IMR-90 (cell line): ENCODE measurements around the gene STPG1. TPM values are rescaled to one million over a fixed set of nuclear protein-coding genes. Genes with fewer than 3 reads are reported as not detected.

Experiments used
- ATAC-seq: fragments of 200-7000 bp; cut with Tn5 transposase; 2 replicates; pipeline ENCODE4 v1.9.1; 2020; ENCODE audit warnings: low read depth, mild to moderate bottlenecking, moderate library complexity
- BruUV-seq: library from RNA; stranded (reverse); fragments of 400-500 nt; replicated peaks from 2 replicates; lab custom pipeline; 2021; lab: Mats Ljungman, UMichigan
- CTCF ChIA-PET: fragments of 300-600 bp; formaldehyde crosslinking; extraction: SDS; loops from one replicate; lab custom pipeline; 2021; ENCODE audit warnings: antibody characterized with exemption; lab: Yijun Ruan, JAX
- POLR2A ChIA-PET: fragments of 300-600 bp; sonication (Branson Sonifier 250); formaldehyde crosslinking; loops from one replicate; lab custom pipeline; 2022; ENCODE audit warnings: antibody characterized with exemption; ENCODE audit not compliant: unreplicated experiment; lab: Charles Lee
- DNase-seq: peaks from one replicate; pipeline ENCODE4 v3.0.0; 2013
- H2AFZ ChIP-seq: replicated peaks from 2 replicates; pipeline ENCODE3; 2013; ENCODE audit warnings: low read length, mild to moderate bottlenecking; ENCODE audit not compliant: poor library complexity
- H2AK5ac ChIP-seq: 2 replicates; pipeline ENCODE4 v1.6.1; 2013; ENCODE audit warnings: low read depth, low read length, inconsistent platforms
- H2AK9ac ChIP-seq: replicated peaks from 2 replicates; pipeline ENCODE3; 2013; ENCODE audit warnings: mild to moderate bottlenecking, low read depth, low read length, moderate library complexity; ENCODE audit not compliant: poor library complexity
- H2BK120ac ChIP-seq: 2 replicates; pipeline ENCODE4 v1.6.1; 2013; ENCODE audit warnings: low read depth, low read length, inconsistent platforms
- H2BK15ac ChIP-seq: 3 replicates; pipeline ENCODE4 v1.6.1; 2013; ENCODE audit warnings: low read depth, low read length, inconsistent platforms
- H2BK20ac ChIP-seq: 2 replicates; pipeline ENCODE4 v1.6.1; 2013; ENCODE audit warnings: low read depth, mild to moderate bottlenecking, inconsistent platforms, low read length, moderate library complexity
- H2BK5ac ChIP-seq: 2 replicates; pipeline ENCODE4 v1.6.1; 2013; ENCODE audit warnings: mild to moderate bottlenecking, low read depth, low read length, inconsistent platforms; ENCODE audit not compliant: poor library complexity, severe bottlenecking
- H3K14ac ChIP-seq: replicated peaks from 2 replicates; pipeline ENCODE4 v1.6.1; 2013; ENCODE audit warnings: low read depth, low read length, inconsistent platforms
- H3K18ac ChIP-seq: 2 replicates; pipeline ENCODE4 v1.6.1; 2013; ENCODE audit warnings: low read depth, low read length, control low read depth
- H3K23ac ChIP-seq: 2 replicates; pipeline ENCODE4 v1.6.1; 2013; ENCODE audit warnings: low read depth, low read length, inconsistent platforms
- H3K27ac ChIP-seq: 2 replicates; pipeline ENCODE4 v1.5.1; 2013; ENCODE audit warnings: mild to moderate bottlenecking, control low read depth, low read length; ENCODE audit not compliant: insufficient read depth
- H3K27me3 ChIP-seq: 2 replicates; pipeline ENCODE4 v1.6.1; 2013; ENCODE audit warnings: low read length; ENCODE audit not compliant: control insufficient read depth, insufficient read depth
- H3K36me3 ChIP-seq: 2 replicates; pipeline ENCODE4 v1.6.1; 2013; ENCODE audit warnings: low read length, mixed read lengths; ENCODE audit not compliant: control insufficient read depth, insufficient read depth
- H3K4ac ChIP-seq: 2 replicates; pipeline ENCODE4 v1.6.1; 2013; ENCODE audit warnings: low read depth, low read length, inconsistent platforms
- H3K4me1 ChIP-seq: 2 replicates; pipeline ENCODE4 v1.6.1; 2013; ENCODE audit warnings: low read length, mixed read lengths; ENCODE audit not compliant: control insufficient read depth, insufficient read depth
- H3K4me2 ChIP-seq: 2 replicates; pipeline ENCODE4 v1.6.1; 2013; ENCODE audit warnings: low read depth, mild to moderate bottlenecking, control low read depth, low read length, moderate library complexity
- H3K4me3 ChIP-seq: 2 replicates; pipeline ENCODE4 v1.5.1; 2013; ENCODE audit warnings: low read depth, mild to moderate bottlenecking, control low read depth, low read length, moderate library complexity; ENCODE audit not compliant: insufficient read depth
- H3K56ac ChIP-seq: 2 replicates; pipeline ENCODE4 v1.6.1; 2013; ENCODE audit warnings: low read length, inconsistent platforms; ENCODE audit not compliant: insufficient read depth; ENCODE audit errors: extremely low read depth
- H3K79me1 ChIP-seq, 2 experiments: 2 replicates each; pipeline ENCODE4 v1.6.1; 2013; ENCODE audit warnings: low read length in 2 of 2, inconsistent platforms in 1 of 2, low read depth in 1 of 2
- H3K9ac ChIP-seq: 2 replicates; pipeline ENCODE4 v1.6.1; 2013; ENCODE audit warnings: low read depth, low read length, control low read depth
- H3K9me1 ChIP-seq: 2 replicates; pipeline ENCODE4 v1.6.1; 2013; ENCODE audit warnings: low read length, inconsistent platforms; ENCODE audit not compliant: insufficient read depth
- H3K9me3 ChIP-seq: 2 replicates; pipeline ENCODE4 v1.6.1; 2013; ENCODE audit warnings: low read length; ENCODE audit not compliant: control insufficient read depth, insufficient read depth
- H4K20me1 ChIP-seq: 2 replicates; pipeline ENCODE4 v1.6.1; 2013; ENCODE audit warnings: low read length, inconsistent platforms; ENCODE audit not compliant: insufficient read depth
- H4K5ac ChIP-seq: 2 replicates; pipeline ENCODE4 v1.6.1; 2013; ENCODE audit warnings: mild to moderate bottlenecking, low read depth, low read length, control low read depth
- H4K8ac ChIP-seq, 2 experiments: 2 replicates each; pipeline ENCODE4 v1.6.1; 2013; ENCODE audit warnings: low read depth in 2 of 2, low read length in 2 of 2, control low read depth in 1 of 2, inconsistent platforms in 1 of 2
- H4K91ac ChIP-seq: 2 replicates; pipeline ENCODE4 v1.6.1; 2013; ENCODE audit warnings: low read depth, low read length, inconsistent platforms; ENCODE audit not compliant: insufficient read depth
- BHLHE40 ChIP-seq: fragments of 150-350 bp; IDR thresholded peaks from 2 replicates; pipeline ENCODE4 v1.6.1; 2016; ENCODE audit warnings: mild to moderate bottlenecking, low read depth, low read length
- CEBPB ChIP-seq: IDR thresholded peaks from 2 replicates; pipeline ENCODE4 v1.6.1; 2012; ENCODE audit warnings: low read depth, low read length, improper control_type of control experiment
- CHD1 ChIP-seq: IDR thresholded peaks from 2 replicates; pipeline ENCODE4 v1.6.1; 2012; ENCODE audit warnings: low read depth, low read length, improper control_type of control experiment
- FOS ChIP-seq: fragments of 150-350 bp; IDR thresholded peaks from 2 replicates; pipeline ENCODE4 v1.6.1; 2016; ENCODE audit warnings: low read depth, low read length
- MAFK ChIP-seq: IDR thresholded peaks from 2 replicates; pipeline ENCODE4 v1.6.1; 2012; ENCODE audit warnings: low read depth, low read length, improper control_type of control experiment
- MAZ ChIP-seq: IDR thresholded peaks from 2 replicates; pipeline ENCODE4 v1.6.1; 2012; ENCODE audit warnings: low read depth, mild to moderate bottlenecking, low read length, improper control_type of control experiment, moderate library complexity, borderline replicate concordance
- MXI1 ChIP-seq: IDR thresholded peaks from 2 replicates; pipeline ENCODE4 v1.6.1; 2012; ENCODE audit warnings: low read depth, mild to moderate bottlenecking, low read length, moderate library complexity, borderline replicate concordance
- NFE2L2 ChIP-seq: fragments of 150-350 bp; IDR thresholded peaks from 2 replicates; pipeline ENCODE4 v1.6.1; 2016; ENCODE audit warnings: low read depth, mild to moderate bottlenecking, low read length
- POLR2A ChIP-seq: IDR thresholded peaks from 2 replicates; pipeline ENCODE4 v1.6.1; 2012; ENCODE audit warnings: mild to moderate bottlenecking, low read depth, low read length
- RAD21 ChIP-seq: IDR thresholded peaks from 2 replicates; pipeline ENCODE4 v1.6.1; 2012; ENCODE audit warnings: low read length, improper control_type of control experiment
- RCOR1 ChIP-seq: IDR thresholded peaks from 2 replicates; pipeline ENCODE4 v1.6.1; 2012; ENCODE audit warnings: mild to moderate bottlenecking, low read length, improper control_type of control experiment; ENCODE audit not compliant: insufficient replicate concordance
- RFX5 ChIP-seq: IDR thresholded peaks from 2 replicates; pipeline ENCODE4 v1.8.0; 2012; ENCODE audit warnings: low read depth, mild to moderate bottlenecking, low read length, moderate library complexity
- SMC3 ChIP-seq: fragments of 150-350 bp; IDR thresholded peaks from 2 replicates; pipeline ENCODE4 v1.6.1; 2016; ENCODE audit warnings: low read depth, mild to moderate bottlenecking, antibody characterized with exemption, low read length, moderate library complexity
- WGBS, 2 experiments: methylation state at CpG; one replicate each; pipeline versions ENCODE4 v1.1.5 to v1.1.7; 2013; ENCODE audit warnings: missing lambda C conversion rate in 2 of 2; ENCODE audit not compliant: insufficient read length in 1 of 2; ENCODE audit errors: extremely low coverage in 2 of 2; 5-methylcytosine and 5-hydroxymethylcytosine counted together
- dilution Hi-C: fragments of 300-500 bp; cut with HindIII; formaldehyde crosslinking; loops from one replicate; pipeline ENCODE4 v1.14.3; 2018; ENCODE audit warnings: low sequenced_read_pairs; ENCODE audit not compliant: unreplicated experiment
- in situ Hi-C: fragments of 300-500 bp; cut with MboI; formaldehyde crosslinking; loops from 3 replicates; pipeline ENCODE4 v1.14.3; 2019; ENCODE audit warnings: low sequenced_read_pairs, inconsistent platforms, mixed read lengths
- intact Hi-C: fragments of 100-400 bp; cut with micrococcal nuclease; formaldehyde crosslinking; loops from 2 replicates; pipeline ENCODE4 v1.10.0; 2022
- polyA plus RNA-seq, 3 experiments: library from polyadenylated mRNA; depleted of rRNA; stranded (reverse); fragments of >200 nt; gene quantifications; 2 replicates each; pipeline ENCODE4 v1.2.3, GENCODE V29; 2012; ENCODE audit warnings: low replicate concordance in 1 of 3
- total RNA-seq: library from RNA; depleted of rRNA; stranded (reverse); fragments of >200 nt; gene quantifications from 2 replicates; pipeline ENCODE4 v1.2.3, GENCODE V29; 2012
- TF ChIP-seq, protein P1 (sequence below): fragments of 150-350 bp; IDR thresholded peaks from 2 replicates; pipeline ENCODE4 v1.6.1; 2016; ENCODE audit warnings: low read depth, mild to moderate bottlenecking, low read length, moderate library complexity, borderline replicate concordance
- TF ChIP-seq, protein P2 (sequence below): conservative IDR thresholded peaks from 2 replicates; pipeline ENCODE4 v1.5.1; 2012; ENCODE audit warnings: mild to moderate bottlenecking, low read depth, low read length, improper control_type of control experiment
- TF ChIP-seq, protein P3 (sequence below): fragments of 150-350 bp; IDR thresholded peaks from 2 replicates; pipeline ENCODE4 v1.6.1; 2017; ENCODE audit warnings: mild to moderate bottlenecking, antibody characterized with exemption, low read length, low read depth

Gene STPG1
- total and polyA plus RNA-seq, 2 of the 4 experiments (the other 2 are of a cell fraction): 3.0 to 6.5 TPM

DNA sequence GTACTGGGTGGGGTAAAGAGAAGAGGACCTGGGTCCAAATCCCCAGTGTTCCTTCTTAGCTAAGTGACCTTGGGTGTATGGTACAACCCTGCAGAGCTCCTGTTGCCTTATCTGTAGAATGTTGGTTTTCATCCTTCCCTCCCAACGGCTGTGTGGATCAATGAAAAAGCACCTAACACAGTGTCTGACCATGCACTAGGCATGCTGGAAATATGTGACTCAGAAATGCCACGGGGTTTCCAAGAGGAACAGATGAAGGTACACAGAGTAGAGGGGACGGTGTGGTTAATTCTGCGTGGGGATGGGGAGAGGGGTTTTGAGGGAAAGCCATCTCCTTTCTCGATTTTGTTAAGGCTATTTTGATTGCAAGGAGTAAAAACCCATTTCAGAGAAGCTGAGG, 10.6 kb upstream of the STPG1 start:
- dilution Hi-C loops: no loop called here

More for the DNA sequence above, 10.6 kb upstream of the STPG1 start:
- no peak overlapping the region for H3K9ac ChIP-seq
- DNase-seq (no peak), ATAC-seq (no peak)
- H4K20me1 ChIP-seq: 0 out of 2 replicates have a peak, but pooled peaks cover 2% of the 10 kb centered on the region
- H2AFZ ChIP-seq: no peak overlapping the region
- H4K8ac ChIP-seq: no peak overlapping the region
- H3K4ac ChIP-seq: no peak overlapping the region
- no peaks in the 10 kb centered on the region for H3K27me3 ChIP-seq
- H3K4me1 ChIP-seq: peaks cover 3% of the 10 kb centered on the region
- H3K14ac ChIP-seq: no peak overlapping the region
- H2AK5ac ChIP-seq: no peak overlapping the region
- H2BK15ac ChIP-seq: no peak overlapping the region
- no peak overlapping the region for H2BK20ac ChIP-seq
- no peak overlapping the region for H2BK5ac ChIP-seq
- H3K79me1 ChIP-seq: peaks cover 45 to 60% of the 10 kb centered on the region in 2 experiments; a peak in 3 of 4 replicates
- in situ Hi-C loops (no loop called here), intact Hi-C loops (no loop called here)
- no peak overlapping the region for H4K91ac ChIP-seq
- no peak overlapping the region for H4K5ac ChIP-seq
- no peak overlapping the region for H3K56ac ChIP-seq
- H3K27ac ChIP-seq: no peak overlapping the region
- H3K18ac ChIP-seq: no peak overlapping the region
- no TSS peak for BruUV-seq
- no peak overlapping the region for H2BK120ac ChIP-seq
- H3K36me3 ChIP-seq: peaks cover 18% of the 10 kb centered on the region; the same call in 1 of the 2 replicates
- H2AK9ac ChIP-seq: no peak overlapping the region
- POLR2A ChIA-PET: no interaction called here
- TF ChIP-seq MAFK: no peak
- TF ChIP-seq, protein P1, sequence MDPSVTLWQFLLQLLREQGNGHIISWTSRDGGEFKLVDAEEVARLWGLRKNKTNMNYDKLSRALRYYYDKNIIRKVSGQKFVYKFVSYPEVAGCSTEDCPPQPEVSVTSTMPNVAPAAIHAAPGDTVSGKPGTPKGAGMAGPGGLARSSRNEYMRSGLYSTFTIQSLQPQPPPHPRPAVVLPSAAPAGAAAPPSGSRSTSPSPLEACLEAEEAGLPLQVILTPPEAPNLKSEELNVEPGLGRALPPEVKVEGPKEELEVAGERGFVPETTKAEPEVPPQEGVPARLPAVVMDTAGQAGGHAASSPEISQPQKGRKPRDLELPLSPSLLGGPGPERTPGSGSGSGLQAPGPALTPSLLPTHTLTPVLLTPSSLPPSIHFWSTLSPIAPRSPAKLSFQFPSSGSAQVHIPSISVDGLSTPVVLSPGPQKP: no peak
- no peak for TF ChIP-seq BHLHE40
- no peak for TF ChIP-seq SMC3
- no peak for TF ChIP-seq FOS
- no peak for TF ChIP-seq CHD1
- no peak for TF ChIP-seq MAZ
- TF ChIP-seq, protein P2, sequence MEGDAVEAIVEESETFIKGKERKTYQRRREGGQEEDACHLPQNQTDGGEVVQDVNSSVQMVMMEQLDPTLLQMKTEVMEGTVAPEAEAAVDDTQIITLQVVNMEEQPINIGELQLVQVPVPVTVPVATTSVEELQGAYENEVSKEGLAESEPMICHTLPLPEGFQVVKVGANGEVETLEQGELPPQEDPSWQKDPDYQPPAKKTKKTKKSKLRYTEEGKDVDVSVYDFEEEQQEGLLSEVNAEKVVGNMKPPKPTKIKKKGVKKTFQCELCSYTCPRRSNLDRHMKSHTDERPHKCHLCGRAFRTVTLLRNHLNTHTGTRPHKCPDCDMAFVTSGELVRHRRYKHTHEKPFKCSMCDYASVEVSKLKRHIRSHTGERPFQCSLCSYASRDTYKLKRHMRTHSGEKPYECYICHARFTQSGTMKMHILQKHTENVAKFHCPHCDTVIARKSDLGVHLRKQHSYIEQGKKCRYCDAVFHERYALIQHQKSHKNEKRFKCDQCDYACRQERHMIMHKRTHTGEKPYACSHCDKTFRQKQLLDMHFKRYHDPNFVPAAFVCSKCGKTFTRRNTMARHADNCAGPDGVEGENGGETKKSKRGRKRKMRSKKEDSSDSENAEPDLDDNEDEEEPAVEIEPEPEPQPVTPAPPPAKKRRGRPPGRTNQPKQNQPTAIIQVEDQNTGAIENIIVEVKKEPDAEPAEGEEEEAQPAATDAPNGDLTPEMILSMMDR: no peak
- no peak for TF ChIP-seq CEBPB
- no peak for TF ChIP-seq RAD21
- TF ChIP-seq RCOR1: no peak
- TF ChIP-seq POLR2A: no peak
- no peak for TF ChIP-seq NFE2L2
- TF ChIP-seq, protein P3, sequence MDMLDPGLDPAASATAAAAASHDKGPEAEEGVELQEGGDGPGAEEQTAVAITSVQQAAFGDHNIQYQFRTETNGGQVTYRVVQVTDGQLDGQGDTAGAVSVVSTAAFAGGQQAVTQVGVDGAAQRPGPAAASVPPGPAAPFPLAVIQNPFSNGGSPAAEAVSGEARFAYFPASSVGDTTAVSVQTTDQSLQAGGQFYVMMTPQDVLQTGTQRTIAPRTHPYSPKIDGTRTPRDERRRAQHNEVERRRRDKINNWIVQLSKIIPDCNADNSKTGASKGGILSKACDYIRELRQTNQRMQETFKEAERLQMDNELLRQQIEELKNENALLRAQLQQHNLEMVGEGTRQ: no peak
- no peak for TF ChIP-seq MXI1
- TF ChIP-seq RFX5: no peak
- H3K23ac ChIP-seq: no peak overlapping the region
- CTCF ChIA-PET: no interaction called here
- no peaks in the 10 kb centered on the region for H3K9me3 ChIP-seq
- no peak overlapping the region for H3K4me3 ChIP-seq
- WGBS, 2 experiments: 100% methylated on average over 1 of the region's 5 CpGs; no CpG with 5 or more reads in 1 of the 2 experiments
- no peak overlapping the region for H3K4me2 ChIP-seq
- H3K9me1 ChIP-seq: peaks cover 16% of the 10 kb centered on the region
